Prostate gland (tissue), 2 donors: ENCODE data around the gene SLC8A3. TPM values are rescaled to one million over a fixed set of nuclear protein-coding genes. Genes with fewer than 3 reads are reported as not detected.

ENCODE experiments used
- DNase-seq: peaks from one replicate; pipeline ENCODE4 v3.0.0-alpha.2; 2019; ENCODE audit warnings: low spot score
- H3K27ac ChIP-seq, 2 donors: fragments of 200-600 bp; sonication (generic); 2 replicates each; pipeline ENCODE4 v1.5.1; 2017 to 2019
- H3K27me3 ChIP-seq: fragments of 200-600 bp; sonication (generic); replicated peaks from 2 replicates; pipeline ENCODE4 v1.5.1; 2019; ENCODE audit not compliant: insufficient read depth
- H3K36me3 ChIP-seq, 2 donors: fragments of 200-600 bp; sonication (generic); 1 replicate in 1 of 2; 2 replicates in 1 of 2; pipeline versions ENCODE4 v1.5.1 to v1.8.1; 2017 to 2019
- H3K4me1 ChIP-seq: fragments of 200-600 bp; sonication (generic); replicated peaks from 2 replicates; pipeline ENCODE4 v1.5.1; 2019
- H3K4me3 ChIP-seq, 2 donors: fragments of 200-600 bp; sonication (generic); 2 replicates each; pipeline ENCODE4 v1.5.1; 2017 to 2019
- H3K9me3 ChIP-seq: fragments of 200-600 bp; sonication (generic); 2 replicates; pipeline ENCODE4 v1.5.1; 2017
- CTCF ChIP-seq, 4 experiments: fragments of 200-600 bp in 2 of 4; fragments of 450-650 bp in 2 of 4; sonication (generic) in 2 of 4; IDR thresholded peaks; 1 replicate in 3 of 4; 2 replicates in 1 of 4; pipeline ENCODE4 v1.5.1; 2016 to 2019; ENCODE audit warnings: antibody characterized with exemption in 4 of 4, mild to moderate bottlenecking in 2 of 4, moderate library complexity in 2 of 4
- POLR2A ChIP-seq: fragments of 450-650 bp; IDR thresholded peaks from one replicate; pipeline ENCODE4 v1.6.1; 2016; ENCODE audit warnings: antibody characterized with exemption, mild to moderate bottlenecking
- POLR2AphosphoS5 ChIP-seq: sonication (generic); formaldehyde crosslinking; IDR thresholded peaks from one replicate; pipeline ENCODE4 v1.6.1; 2017; ENCODE audit warnings: antibody characterized with exemption
- WGBS: methylation state at CpG from one replicate; pipeline ENCODE4 v1.1.5; 2018; 5-methylcytosine and 5-hydroxymethylcytosine counted together
- intact Hi-C: fragments of 100-400 bp; cut with DNase I; formaldehyde crosslinking; loops from one replicate; pipeline ENCODE4 v1.14.2; 2022
- total RNA-seq, 2 donors: library from RNA; depleted of rRNA; stranded (reverse); fragments of >200 nt; gene quantifications; one replicate each; pipeline ENCODE4 v1.1.0, GENCODE V29; 2016

Gene SLC8A3
- total RNA-seq, 2 donors from 2014 or later, result 0.62 to 0.77 TPM

- H3K27ac ChIP-seq, result no peak overlapping the region
- no peak overlapping the region for H3K4me3 ChIP-seq
- TF ChIP-seq POLR2AphosphoS5 (no peak), CTCF (IDR thresholded peaks at IDR 0.05) (no peak), POLR2A (no peak)
- no peaks in the 10 kb centered on the region for H3K4me1 ChIP-seq
- 92% methylated on average over 1 of the region's 1 CpG for WGBS
- H3K36me3 ChIP-seq, result no peaks in the 10 kb centered on the region
- intact Hi-C loops, result no loop called here
- no peaks in the 10 kb centered on the region for H3K27me3 ChIP-seq
- H3K9me3 ChIP-seq, result no peaks in the 10 kb centered on the region
- no peak for DNase-seq
Measured at GRCh38 chr14:69996216-69996615, 192.5 kb downstream of the SLC8A3 start.

Other genes with a start within 250 kb of the SLC8A3 start
- 10 to 100 TPM; 19.3 to 43.8 TPM for gene COX16, start 170.7 kb upstream of the SLC8A3 start, total RNA-seq
- gene SYNJ2BP, start 228.1 kb upstream of the SLC8A3 start, total RNA-seq, result 10 to 100 TPM; 18.3 to 33.1 TPM